ENCODE measurements around the gene DOCK9. TPM values are rescaled to one million over a fixed set of nuclear protein-coding genes. Genes with fewer than 3 reads are reported as not detected.

Gene DOCK9
- total and polyA plus RNA-seq, 8 donors = 7.5 to 26.3 (median 16.3) TPM

DNA sequence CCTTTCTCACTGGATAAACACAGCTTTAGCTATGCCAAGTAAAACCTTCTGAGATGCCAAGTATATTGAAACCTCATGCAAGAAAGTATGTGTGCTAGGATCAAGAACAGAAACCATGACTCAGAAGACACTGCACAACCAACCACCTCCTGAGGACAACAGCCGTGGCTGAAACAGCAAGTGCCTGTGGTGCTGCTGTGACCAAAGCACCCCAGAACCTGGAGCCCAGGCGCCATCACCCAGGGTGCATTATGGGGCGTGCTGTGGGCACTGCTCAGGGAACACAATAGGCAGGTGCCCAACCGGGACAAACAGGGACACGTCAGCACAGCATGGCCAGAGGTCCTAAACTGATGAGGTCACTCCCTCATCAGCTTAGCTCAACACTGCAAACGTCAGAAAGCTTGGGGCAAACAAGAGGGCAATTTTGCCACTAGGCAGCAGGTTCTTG is 124.1 kb downstream of the DOCK9 start:
- TF ChIP-seq, protein P1, sequence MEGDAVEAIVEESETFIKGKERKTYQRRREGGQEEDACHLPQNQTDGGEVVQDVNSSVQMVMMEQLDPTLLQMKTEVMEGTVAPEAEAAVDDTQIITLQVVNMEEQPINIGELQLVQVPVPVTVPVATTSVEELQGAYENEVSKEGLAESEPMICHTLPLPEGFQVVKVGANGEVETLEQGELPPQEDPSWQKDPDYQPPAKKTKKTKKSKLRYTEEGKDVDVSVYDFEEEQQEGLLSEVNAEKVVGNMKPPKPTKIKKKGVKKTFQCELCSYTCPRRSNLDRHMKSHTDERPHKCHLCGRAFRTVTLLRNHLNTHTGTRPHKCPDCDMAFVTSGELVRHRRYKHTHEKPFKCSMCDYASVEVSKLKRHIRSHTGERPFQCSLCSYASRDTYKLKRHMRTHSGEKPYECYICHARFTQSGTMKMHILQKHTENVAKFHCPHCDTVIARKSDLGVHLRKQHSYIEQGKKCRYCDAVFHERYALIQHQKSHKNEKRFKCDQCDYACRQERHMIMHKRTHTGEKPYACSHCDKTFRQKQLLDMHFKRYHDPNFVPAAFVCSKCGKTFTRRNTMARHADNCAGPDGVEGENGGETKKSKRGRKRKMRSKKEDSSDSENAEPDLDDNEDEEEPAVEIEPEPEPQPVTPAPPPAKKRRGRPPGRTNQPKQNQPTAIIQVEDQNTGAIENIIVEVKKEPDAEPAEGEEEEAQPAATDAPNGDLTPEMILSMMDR (IDR thresholded peaks at IDR 0.05) = no peak
- Histone ChIP-seq H3K4me1 (peaks cover 0 to 3% (median 0%) of the 10 kb centered on the region in 3 donors), H3K36me3 (peaks cover 0 to 16% (median 0%) of the 10 kb centered on the region in 3 donors), H3K9me3 (no peaks in the 10 kb centered on the region), H3K27ac (no peak overlapping the region), H3K4me3 (no peak overlapping the region), H3K27me3 (no peaks in the 10 kb centered on the region)
- intact Hi-C loops (cut with DNase I) = no loop called here
- ATAC-seq = peak in 1 of 4 donors; percentile 25
- peak in 1 of 6 donors; percentile 47 for DNase-seq
- 84 to 86% methylated on average over 6 of the region's 6 CpGs for WGBS, 2 donors
- FAIRE-seq = no peak

DNA sequence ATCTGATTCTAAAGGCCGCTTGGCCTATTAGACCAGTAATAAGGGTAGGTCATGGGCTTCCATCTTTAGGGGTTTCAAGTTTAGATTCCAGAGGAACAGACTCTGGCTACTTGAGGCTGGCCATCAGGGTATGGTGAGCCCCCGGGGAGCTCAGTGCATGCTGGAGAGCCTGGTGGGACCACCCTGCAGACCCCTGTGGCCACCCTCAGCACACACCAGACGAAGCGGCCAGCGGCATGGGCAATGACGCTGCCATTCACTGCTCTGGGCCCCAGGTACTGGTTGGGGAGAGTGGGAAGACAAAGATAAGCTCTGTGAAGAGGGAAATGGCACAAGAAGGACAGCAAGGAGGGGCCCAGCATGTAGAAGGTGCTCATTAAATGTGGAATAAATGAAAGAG is 126.6 kb downstream of the DOCK9 start:
- Histone ChIP-seq H3K4me1 (peaks cover 0 to 2% (median 0%) of the 10 kb centered on the region in 3 donors), H3K9me3 (no peaks in the 10 kb centered on the region), H3K27me3 (no peaks in the 10 kb centered on the region), H3K36me3 (peaks cover 0 to 16% (median 0%) of the 10 kb centered on the region in 3 donors), H3K4me3 (no peak overlapping the region), H3K27ac (no peak overlapping the region)
- intact Hi-C loops (cut with DNase I) = no loop called here
- DNase-seq (no peak), FAIRE-seq (no peak), ATAC-seq (no peak)
- 94 to 97% methylated on average over 6 of the region's 6 CpGs for WGBS, 2 donors
- TF ChIP-seq, protein P1 (IDR thresholded peaks at IDR 0.05) = no peak

DNA sequence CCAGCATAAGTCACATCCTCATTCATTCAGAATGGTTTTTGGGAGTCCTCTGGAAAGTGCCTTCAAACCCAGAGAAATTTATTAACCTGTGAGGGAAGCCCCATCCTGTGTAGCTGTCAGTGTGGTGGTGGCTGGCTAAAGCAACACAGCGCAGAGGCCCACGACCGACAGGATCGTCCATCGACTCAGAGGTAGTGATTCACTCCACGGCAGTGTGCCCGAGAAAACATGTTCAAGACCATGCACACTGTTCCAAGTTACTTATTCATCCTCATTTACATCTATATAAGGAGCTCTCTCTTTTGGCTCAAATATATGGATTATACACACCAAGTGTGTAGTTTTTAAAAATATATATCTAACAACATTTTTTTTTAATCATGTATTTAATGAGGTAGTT is 129.1 kb downstream of the DOCK9 start:
- no peaks in the 10 kb centered on the region for H3K9me3 ChIP-seq
- ATAC-seq (no peak), FAIRE-seq (no peak), DNase-seq (no peak)
- 93 to 97% methylated on average over 7 of the region's 7 CpGs for WGBS, 2 donors
- no peaks in the 10 kb centered on the region for H3K27me3 ChIP-seq
- no peak overlapping the region for H3K27ac ChIP-seq
- intact Hi-C loops (cut with DNase I) = loop anchor here in 1 of 3 donors (10.0 kb wide), 1 partner anchor 404 kb away; no protein-coding TSS in a partner anchor
- no peak overlapping the region for H3K4me3 ChIP-seq
- peaks cover 0 to 4% (median 0%) of the 10 kb centered on the region in 3 donors for H3K36me3 ChIP-seq
- no peaks in the 10 kb centered on the region for H3K4me1 ChIP-seq
- TF ChIP-seq, protein P1 (IDR thresholded peaks at IDR 0.05) = no peak

DNA sequence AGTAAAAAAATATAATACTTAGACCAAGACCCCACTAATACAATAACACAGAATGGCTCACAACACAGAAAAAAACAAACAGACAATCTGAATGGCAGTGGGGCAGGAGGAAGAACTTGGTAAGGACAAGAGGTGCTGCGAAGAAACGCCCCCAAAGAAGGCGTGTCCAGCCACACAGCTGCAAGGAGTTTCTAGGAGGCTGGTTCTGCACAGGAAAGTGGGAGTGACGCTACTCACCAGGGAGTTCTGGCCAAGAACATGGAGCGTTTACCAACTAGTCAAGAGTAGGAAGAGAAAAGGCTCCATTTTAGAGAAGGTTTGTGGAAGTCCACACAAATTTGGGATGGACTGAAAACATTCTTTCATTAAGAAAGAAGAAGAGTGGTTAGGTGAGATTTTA is 130.1 kb downstream of the DOCK9 start:
- ATAC-seq = no peak
- Histone ChIP-seq H3K36me3 (no peaks in the 10 kb centered on the region), H3K4me3 (no peak overlapping the region), H3K9me3 (no peaks in the 10 kb centered on the region), H3K27ac (no peak overlapping the region), H3K4me1 (no peaks in the 10 kb centered on the region), H3K27me3 (no peaks in the 10 kb centered on the region)
- no peak for FAIRE-seq
- WGBS, 2 donors = 80% methylated on average over 5 of the region's 5 CpGs
- intact Hi-C loops (cut with DNase I) = loop anchor here in 1 of 3 donors (10.0 kb wide), 1 partner anchor 403 kb away; no protein-coding TSS in a partner anchor
- no peak for DNase-seq
- TF ChIP-seq, protein P1 (IDR thresholded peaks at IDR 0.05) = no peak

DNA sequence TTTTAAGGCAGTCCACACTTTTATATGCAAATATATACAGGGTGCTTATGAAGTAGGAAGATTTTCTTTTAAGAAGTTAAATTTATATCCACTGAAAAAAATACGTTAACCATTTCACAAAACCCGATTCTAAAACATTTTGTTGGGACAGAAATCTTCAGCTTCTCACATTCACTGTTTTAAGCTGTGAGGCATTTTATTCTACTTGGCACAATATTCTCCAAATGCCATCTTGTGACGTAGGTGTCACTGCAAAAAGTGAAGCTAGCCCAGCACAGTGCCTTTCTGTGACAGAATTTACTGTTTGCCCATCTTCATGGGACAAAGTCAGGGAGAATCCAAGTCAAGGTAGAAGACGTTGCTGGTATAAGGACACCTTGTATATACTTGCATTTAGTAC is 130.9 kb downstream of the DOCK9 start:
- no peak for FAIRE-seq
- no peaks in the 10 kb centered on the region for H3K9me3 ChIP-seq
- no peaks in the 10 kb centered on the region for H3K27me3 ChIP-seq
- H3K4me1 ChIP-seq = no peaks in the 10 kb centered on the region
- H3K4me3 ChIP-seq = no peak overlapping the region
- WGBS, 2 donors = 85 to 89% methylated on average over 4 of the region's 4 CpGs
- DNase-seq = no peak
- no peaks in the 10 kb centered on the region for H3K36me3 ChIP-seq
- TF ChIP-seq, protein P1 (IDR thresholded peaks at IDR 0.05) = no peak
- H3K27ac ChIP-seq = no peak overlapping the region
- intact Hi-C loops (cut with DNase I) = loop anchor here in 1 of 3 donors (10.0 kb wide), 1 partner anchor 402 kb away; no protein-coding TSS in a partner anchor
- ATAC-seq = no peak

Measured in pancreas (tissue), 10 donors.